HG02970 (cell line): ENCODE data around the gene DNAJC16.
A peak's percentile ranks its signal among the peaks of the same experiment; 100 is the strongest.
"Not testable (repeated sequence)": the region's sequence is repeated elsewhere in the genome, so short reads cannot be mapped to it uniquely, and the experiment has no call there.

Source experiments
- ATAC-seq: cut with Tn5 transposase; IDR thresholded peaks from one replicate; pipeline ENCODE4 v1.9.1; 2021; ENCODE audit warnings: mild to moderate bottlenecking, moderate library complexity, moderate number of reproducible peaks; ENCODE audit not compliant: unreplicated experiment, low FRiP score

The DNAJC16 gene

GRCh38 chr1:15504436-15504835 is 22.2 kb upstream of the DNAJC16 start:
- ATAC-seq, result no peak

- no peak for ATAC-seq
Measured at GRCh38 chr1:15506831-15507230, 19.8 kb upstream of the DNAJC16 start.

- no peak for ATAC-seq
Measured at GRCh38 chr1:15507278-15507677, 19.4 kb upstream of the DNAJC16 start.

- ATAC-seq, result no peak
Measured at GRCh38 chr1:15508700-15509487, 17.8 kb upstream of the DNAJC16 start.

- ATAC-seq, result no peak
Measured at GRCh38 chr1:15509586-15509985, 17.1 kb upstream of the DNAJC16 start.

- ATAC-seq, result no peak
Measured at GRCh38 chr1:15510611-15511405, 15.8 kb upstream of the DNAJC16 start.

- no peak for ATAC-seq
Measured at GRCh38 chr1:15513192-15513591, 13.5 kb upstream of the DNAJC16 start.

- no peak for ATAC-seq
Measured at GRCh38 chr1:15513919-15514318, 12.7 kb upstream of the DNAJC16 start.

- ATAC-seq, result not testable (repeated sequence)
Measured at GRCh38 chr1:15514557-15514956, 12.1 kb upstream of the DNAJC16 start.

GRCh38 chr1:15515022-15515663 is 11.5 kb upstream of the DNAJC16 start:
- no peak for ATAC-seq

- ATAC-seq, result no peak
Measured at GRCh38 chr1:15519625-15520024, 7.0 kb upstream of the DNAJC16 start.

GRCh38 chr1:15521206-15521906 is 5.3 kb upstream of the DNAJC16 start:
- ATAC-seq, result not testable (repeated sequence)

- no peak for ATAC-seq
Measured at GRCh38 chr1:15522551-15522950, 4.1 kb upstream of the DNAJC16 start.

- ATAC-seq, result no peak
Measured at GRCh38 chr1:15523104-15524020, 3.3 kb upstream of the DNAJC16 start.

GRCh38 chr1:15524021-15524282 is 2.7 kb upstream of the DNAJC16 start, which contains the start of gene CASP9:
Gene CASP9 (minus strand): TSS chr1:15524215. CDS start chr1:15524200, 15 bp downstream.
- ATAC-seq, result no peak

- ATAC-seq, result peak; percentile 44
Measured at GRCh38 chr1:15524283-15525049, 2.2 kb upstream of the DNAJC16 start.

- ATAC-seq, result peak; percentile 49
Measured at GRCh38 chr1:15525050-15526020, 1.3 kb upstream of the DNAJC16 start.

- ATAC-seq, result no peak
Measured at GRCh38 chr1:15526021-15526489, 593 bp upstream of the DNAJC16 start.
